ENCODE results near the gene IGF2BP2. TPM values are rescaled to one million over a fixed set of nuclear protein-coding genes. Genes with fewer than 3 reads are reported as not detected.

Gene IGF2BP2
- total and polyA plus RNA-seq, 9 of the 15 experiments (the other 6 are each of a cell fraction or from before 2014, with no cell fraction given), result 3.2 to 59.6 (median 30.5) TPM

DNA sequence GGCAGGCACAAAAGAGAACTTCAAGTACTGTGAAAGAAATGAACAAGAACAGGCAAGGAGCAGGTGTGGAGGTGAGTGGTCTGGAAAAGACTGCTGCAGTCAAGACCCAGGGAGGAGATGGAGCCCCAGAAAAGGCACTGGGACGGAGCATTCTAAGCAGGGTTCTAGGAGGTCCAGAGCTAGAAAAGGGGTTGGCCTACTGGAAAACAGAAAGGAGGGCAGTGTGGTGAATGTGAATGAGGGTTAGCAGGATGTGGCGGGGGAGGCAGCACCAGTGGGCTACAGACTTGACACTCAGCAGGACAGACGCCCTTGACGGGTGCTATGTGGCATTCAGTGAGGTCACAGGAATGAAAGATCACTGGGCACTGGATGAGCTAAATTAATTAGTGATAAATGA lies 163.1 kb downstream of the IGF2BP2 start:
- BruUV-seq (replicated peaks), result no TSS peak
- POLR2A ChIA-PET, result interaction anchor here (0.6 to 3.1 kb wide), 3 partner anchors 76 to 251 kb away, joined by 3 to 24 read pairs (median 5); partner anchors contain the start of gene SENP2
- in situ Hi-C loops (cut with MboI) (no loop called here), intact Hi-C loops (cut with micrococcal nuclease) (loop anchor here (2.0 to 10.0 kb wide), 3 partner anchors 73 to 316 kb away; no protein-coding TSS in a partner anchor)
- 0 out of 2 replicates have a peak, but pooled peaks cover 4% of the 10 kb centered on the region for H4K20me1 ChIP-seq (replicated peaks; ENCODE audit: control insufficient read depth, insufficient read depth, low read length)
- H3K4me2 ChIP-seq (ENCODE audit: insufficient read depth, low read length), result no peak overlapping the region
- H3K9ac ChIP-seq (ENCODE audit: insufficient read depth in 1 of 2, low read depth in 2 of 2, low read length in 2 of 2), result no peak overlapping the region
- H2AFZ ChIP-seq (ENCODE audit: low read depth, low read length), result no peak overlapping the region
- H3K4me1 ChIP-seq (replicated peaks in 1 of 2; ENCODE audit: control insufficient read depth in 2 of 2, insufficient read depth in 2 of 2, low read length in 2 of 2), result peaks cover 2 to 7% of the 10 kb centered on the region in 2 experiments; a peak in 4 of 5 replicates
- no peak for DNase-seq (ENCODE audit: extremely low read depth in 1 of 4, low spot score in 3 of 4)
- H3K4me3 ChIP-seq, result no peak overlapping the region
- H3K79me2 ChIP-seq (ENCODE audit: control insufficient read depth, insufficient read depth, low read length), result no peaks in the 10 kb centered on the region
- WGBS (ENCODE audit: insufficient coverage, low coverage, missing lambda C conversion rate), result 92% methylated on average over 4 of the region's 4 CpGs
- ATAC-seq, result no peak
- peaks cover 4% of the 10 kb centered on the region for H3K9me1 ChIP-seq (ENCODE audit: control insufficient read depth, insufficient read depth, low read length)
- FAIRE-seq, result no peak
- H3K27ac ChIP-seq (ENCODE audit: extremely low read depth, low read depth, low read length), result no peak overlapping the region
- H3K36me3 ChIP-seq (ENCODE audit: control insufficient read depth, insufficient read depth, low read length), result peaks cover 31% of the 10 kb centered on the region
- CTCF ChIA-PET (ENCODE audit: low intra/inter-chr PET ratio), result interaction anchor here (0.7 to 1.2 kb wide), 3 partner anchors 315 to 878 kb away, joined by 3 read pairs; no protein-coding TSS in a partner anchor
- H3K27me3 ChIP-seq (ENCODE audit: control insufficient read depth in 2 of 2, insufficient read depth in 2 of 2, low read length in 2 of 2), result no peaks in the 10 kb centered on the region
- H3K9me3 ChIP-seq (replicated peaks; ENCODE audit: control insufficient read depth, insufficient read depth, low read depth, low read length), result peaks cover 1% of the 10 kb centered on the region; the same call in 1 of the 2 replicates
- TF ChIP-seq, protein P1, sequence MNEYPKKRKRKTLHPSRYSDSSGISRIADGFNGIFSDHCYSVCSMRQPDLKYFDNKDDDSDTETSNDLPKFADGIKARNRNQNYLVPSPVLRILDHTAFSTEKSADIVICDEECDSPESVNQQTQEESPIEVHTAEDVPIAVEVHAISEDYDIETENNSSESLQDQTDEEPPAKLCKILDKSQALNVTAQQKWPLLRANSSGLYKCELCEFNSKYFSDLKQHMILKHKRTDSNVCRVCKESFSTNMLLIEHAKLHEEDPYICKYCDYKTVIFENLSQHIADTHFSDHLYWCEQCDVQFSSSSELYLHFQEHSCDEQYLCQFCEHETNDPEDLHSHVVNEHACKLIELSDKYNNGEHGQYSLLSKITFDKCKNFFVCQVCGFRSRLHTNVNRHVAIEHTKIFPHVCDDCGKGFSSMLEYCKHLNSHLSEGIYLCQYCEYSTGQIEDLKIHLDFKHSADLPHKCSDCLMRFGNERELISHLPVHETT (CRISPR knock-in tag; conservative IDR thresholded peaks at IDR 0.05 in 1 of 2, IDR thresholded peaks at IDR 0.05 in 1 of 2), result no peak
- TF ChIP-seq RB1 (IDR thresholded peaks at IDR 0.05; ENCODE audit: low read depth), result no peak
- no peak for TF ChIP-seq ZNF311 (CRISPR knock-in tag; IDR thresholded peaks at IDR 0.05)
- no peak for TF ChIP-seq SAP30 (IDR thresholded peaks at IDR 0.05; ENCODE audit: borderline replicate concordance, insufficient read depth, low read depth, low read length, poor library complexity, severe bottlenecking)
- no peak for TF ChIP-seq ZNF224 (CRISPR knock-in tag; IDR thresholded peaks at IDR 0.05)
- TF ChIP-seq, protein P2, sequence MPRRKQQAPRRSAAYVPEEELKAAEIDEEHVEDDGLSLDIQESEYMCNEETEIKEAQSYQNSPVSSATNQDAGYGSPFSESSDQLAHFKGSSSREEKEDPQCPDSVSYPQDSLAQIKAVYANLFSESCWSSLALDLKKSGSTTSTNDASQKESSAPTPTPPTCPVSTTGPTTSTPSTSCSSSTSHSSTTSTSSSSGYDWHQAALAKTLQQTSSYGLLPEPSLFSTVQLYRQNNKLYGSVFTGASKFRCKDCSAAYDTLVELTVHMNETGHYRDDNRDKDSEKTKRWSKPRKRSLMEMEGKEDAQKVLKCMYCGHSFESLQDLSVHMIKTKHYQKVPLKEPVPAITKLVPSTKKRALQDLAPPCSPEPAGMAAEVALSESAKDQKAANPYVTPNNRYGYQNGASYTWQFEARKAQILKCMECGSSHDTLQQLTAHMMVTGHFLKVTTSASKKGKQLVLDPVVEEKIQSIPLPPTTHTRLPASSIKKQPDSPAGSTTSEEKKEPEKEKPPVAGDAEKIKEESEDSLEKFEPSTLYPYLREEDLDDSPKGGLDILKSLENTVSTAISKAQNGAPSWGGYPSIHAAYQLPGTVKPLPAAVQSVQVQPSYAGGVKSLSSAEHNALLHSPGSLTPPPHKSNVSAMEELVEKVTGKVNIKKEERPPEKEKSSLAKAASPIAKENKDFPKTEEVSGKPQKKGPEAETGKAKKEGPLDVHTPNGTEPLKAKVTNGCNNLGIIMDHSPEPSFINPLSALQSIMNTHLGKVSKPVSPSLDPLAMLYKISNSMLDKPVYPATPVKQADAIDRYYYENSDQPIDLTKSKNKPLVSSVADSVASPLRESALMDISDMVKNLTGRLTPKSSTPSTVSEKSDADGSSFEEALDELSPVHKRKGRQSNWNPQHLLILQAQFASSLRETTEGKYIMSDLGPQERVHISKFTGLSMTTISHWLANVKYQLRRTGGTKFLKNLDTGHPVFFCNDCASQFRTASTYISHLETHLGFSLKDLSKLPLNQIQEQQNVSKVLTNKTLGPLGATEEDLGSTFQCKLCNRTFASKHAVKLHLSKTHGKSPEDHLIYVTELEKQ (CRISPR knock-in tag; IDR thresholded peaks at IDR 0.05), result no peak
- TF ChIP-seq, protein P3, sequence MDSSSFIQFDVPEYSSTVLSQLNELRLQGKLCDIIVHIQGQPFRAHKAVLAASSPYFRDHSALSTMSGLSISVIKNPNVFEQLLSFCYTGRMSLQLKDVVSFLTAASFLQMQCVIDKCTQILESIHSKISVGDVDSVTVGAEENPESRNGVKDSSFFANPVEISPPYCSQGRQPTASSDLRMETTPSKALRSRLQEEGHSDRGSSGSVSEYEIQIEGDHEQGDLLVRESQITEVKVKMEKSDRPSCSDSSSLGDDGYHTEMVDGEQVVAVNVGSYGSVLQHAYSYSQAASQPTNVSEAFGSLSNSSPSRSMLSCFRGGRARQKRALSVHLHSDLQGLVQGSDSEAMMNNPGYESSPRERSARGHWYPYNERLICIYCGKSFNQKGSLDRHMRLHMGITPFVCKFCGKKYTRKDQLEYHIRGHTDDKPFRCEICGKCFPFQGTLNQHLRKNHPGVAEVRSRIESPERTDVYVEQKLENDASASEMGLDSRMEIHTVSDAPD (CRISPR knock-in tag; IDR thresholded peaks at IDR 0.05), result no peak
- TF ChIP-seq ZNF41 (CRISPR knock-in tag; conservative IDR thresholded peaks at IDR 0.05), result no peak
- TF ChIP-seq, protein P4, sequence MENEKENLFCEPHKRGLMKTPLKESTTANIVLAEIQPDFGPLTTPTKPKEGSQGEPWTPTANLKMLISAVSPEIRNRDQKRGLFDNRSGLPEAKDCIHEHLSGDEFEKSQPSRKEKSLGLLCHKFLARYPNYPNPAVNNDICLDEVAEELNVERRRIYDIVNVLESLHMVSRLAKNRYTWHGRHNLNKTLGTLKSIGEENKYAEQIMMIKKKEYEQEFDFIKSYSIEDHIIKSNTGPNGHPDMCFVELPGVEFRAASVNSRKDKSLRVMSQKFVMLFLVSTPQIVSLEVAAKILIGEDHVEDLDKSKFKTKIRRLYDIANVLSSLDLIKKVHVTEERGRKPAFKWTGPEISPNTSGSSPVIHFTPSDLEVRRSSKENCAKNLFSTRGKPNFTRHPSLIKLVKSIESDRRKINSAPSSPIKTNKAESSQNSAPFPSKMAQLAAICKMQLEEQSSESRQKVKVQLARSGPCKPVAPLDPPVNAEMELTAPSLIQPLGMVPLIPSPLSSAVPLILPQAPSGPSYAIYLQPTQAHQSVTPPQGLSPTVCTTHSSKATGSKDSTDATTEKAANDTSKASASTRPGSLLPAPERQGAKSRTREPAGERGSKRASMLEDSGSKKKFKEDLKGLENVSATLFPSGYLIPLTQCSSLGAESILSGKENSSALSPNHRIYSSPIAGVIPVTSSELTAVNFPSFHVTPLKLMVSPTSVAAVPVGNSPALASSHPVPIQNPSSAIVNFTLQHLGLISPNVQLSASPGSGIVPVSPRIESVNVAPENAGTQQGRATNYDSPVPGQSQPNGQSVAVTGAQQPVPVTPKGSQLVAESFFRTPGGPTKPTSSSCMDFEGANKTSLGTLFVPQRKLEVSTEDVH (IDR thresholded peaks at IDR 0.05; ENCODE audit: low read depth, partially characterized antibody), result no peak
- TF ChIP-seq, protein P5, sequence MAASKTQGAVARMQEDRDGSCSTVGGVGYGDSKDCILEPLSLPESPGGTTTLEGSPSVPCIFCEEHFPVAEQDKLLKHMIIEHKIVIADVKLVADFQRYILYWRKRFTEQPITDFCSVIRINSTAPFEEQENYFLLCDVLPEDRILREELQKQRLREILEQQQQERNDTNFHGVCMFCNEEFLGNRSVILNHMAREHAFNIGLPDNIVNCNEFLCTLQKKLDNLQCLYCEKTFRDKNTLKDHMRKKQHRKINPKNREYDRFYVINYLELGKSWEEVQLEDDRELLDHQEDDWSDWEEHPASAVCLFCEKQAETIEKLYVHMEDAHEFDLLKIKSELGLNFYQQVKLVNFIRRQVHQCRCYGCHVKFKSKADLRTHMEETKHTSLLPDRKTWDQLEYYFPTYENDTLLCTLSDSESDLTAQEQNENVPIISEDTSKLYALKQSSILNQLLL (CRISPR knock-in tag; IDR thresholded peaks at IDR 0.05; ENCODE audit: borderline replicate concordance), result no peak
